K562 (cell line): ENCODE measurements around the gene AKT1. TPM values are rescaled to one million over a fixed set of nuclear protein-coding genes. Genes with fewer than 3 reads are reported as not detected.

Experiments
- ATAC-seq: fragments of 200-7000 bp; cut with Tn5 transposase; 3 replicates; pipeline ENCODE4 v1.9.1; 2020; ENCODE audit warnings: moderate library complexity
- BruUV-seq: library from RNA; stranded (reverse); fragments of 400-500 nt; replicated peaks from 2 replicates; lab custom pipeline; 2021; lab: Mats Ljungman, UMichigan
- CTCF ChIA-PET: fragments of 300-600 bp; formaldehyde crosslinking; extraction: SDS; loops from one replicate; lab custom pipeline; 2021; ENCODE audit warnings: low intra/inter-chr PET ratio; lab: Yijun Ruan, JAX
- POLR2A ChIA-PET: fragments of 300-600, 350-650 bp; sonication (Branson Sonifier 250); formaldehyde crosslinking; extraction: SDS; loops from one replicate; lab custom pipeline; 2021; ENCODE audit warnings: antibody characterized with exemption, inconsistent platforms; lab: Yijun Ruan, JAX
- DNase-seq, 4 experiments: peaks; one replicate each; pipeline versions ENCODE4 v3.0.0 to v3.0.0-alpha.2; 2011 to 2018; ENCODE audit warnings: low spot score in 3 of 4, mixed read lengths in 3 of 4; ENCODE audit errors: extremely low read depth in 1 of 4
- FAIRE-seq: peaks from 2 replicates; lab custom pipeline; 2011; peaks lifted over from hg19 to GRCh38; lab: Jason Lieb, UNC
- H2AFZ ChIP-seq: 2 replicates; pipeline ENCODE4 v1.6.0; 2011; ENCODE audit warnings: low read depth, low read length, control low read depth, inconsistent platforms
- H3K27ac ChIP-seq: fragments of 200-600 bp; 3 replicates; pipeline ENCODE4 v1.8.0; 2011; ENCODE audit warnings: low read depth, mild to moderate bottlenecking, control low read depth, inconsistent platforms, low read length, moderate library complexity, mixed read lengths; ENCODE audit errors: extremely low read depth
- H3K27me3 ChIP-seq, 2 experiments: fragments of 300-600 bp in 1 of 2; 2 replicates in 1 of 2; 3 replicates in 1 of 2; pipeline versions ENCODE4 v1.6.0 to v1.8.0; 2011; ENCODE audit warnings: inconsistent platforms in 2 of 2, low read length in 2 of 2, mild to moderate bottlenecking in 1 of 2, mixed read lengths in 1 of 2, moderate library complexity in 1 of 2; ENCODE audit not compliant: control insufficient read depth in 2 of 2, insufficient read depth in 2 of 2
- H3K36me3 ChIP-seq: fragments of 300-600 bp; 3 replicates; pipeline ENCODE4 v1.8.0; 2011; ENCODE audit warnings: mild to moderate bottlenecking, low read length, inconsistent platforms; ENCODE audit not compliant: control insufficient read depth, insufficient read depth
- H3K4me1 ChIP-seq, 2 experiments: fragments of 200-600 bp in 1 of 2; replicated peaks in 1 of 2; 2 replicates in 1 of 2; 3 replicates in 1 of 2; pipeline versions ENCODE4 v1.5.1 to v1.8.0; 2011; ENCODE audit warnings: inconsistent platforms in 2 of 2, low read length in 2 of 2, mild to moderate bottlenecking in 1 of 2, mixed read lengths in 1 of 2, moderate library complexity in 1 of 2; ENCODE audit not compliant: control insufficient read depth in 2 of 2, insufficient read depth in 2 of 2
- H3K4me2 ChIP-seq: 2 replicates; pipeline ENCODE4 v1.6.1; 2011; ENCODE audit warnings: low read length, control low read depth, inconsistent platforms, mixed read lengths; ENCODE audit not compliant: insufficient read depth
- H3K4me3 ChIP-seq: fragments of 200-600 bp; sonication (generic), shearing (Covaris generic); 2 replicates; pipeline ENCODE4 v1.5.1; 2016; ENCODE audit warnings: control low read depth, inconsistent platforms
- H3K79me2 ChIP-seq: fragments of 200-600 bp; 3 replicates; pipeline ENCODE4 v1.8.0; 2011; ENCODE audit warnings: low read length, inconsistent platforms; ENCODE audit not compliant: control insufficient read depth, insufficient read depth
- H3K9ac ChIP-seq, 2 experiments: 2 replicates each; pipeline versions ENCODE4 v1.6.0 to v1.6.1; 2011; ENCODE audit warnings: low read depth in 2 of 2, low read length in 2 of 2, control low read depth in 1 of 2, inconsistent platforms in 1 of 2, mild to moderate bottlenecking in 1 of 2, mixed read lengths in 1 of 2; ENCODE audit not compliant: insufficient read depth in 1 of 2
- H3K9me1 ChIP-seq: one replicate; pipeline ENCODE4 v1.6.0; 2011; ENCODE audit warnings: inconsistent platforms, mild to moderate bottlenecking, low read length, moderate library complexity; ENCODE audit not compliant: control insufficient read depth, insufficient read depth
- H3K9me3 ChIP-seq: replicated peaks from 2 replicates; pipeline ENCODE4 v1.5.1; 2011; ENCODE audit warnings: low read depth, low read length, inconsistent platforms; ENCODE audit not compliant: control insufficient read depth, insufficient read depth
- H4K20me1 ChIP-seq: replicated peaks from 2 replicates; pipeline ENCODE4 v1.6.1; 2011; ENCODE audit warnings: low read length, inconsistent platforms, mixed read lengths; ENCODE audit not compliant: control insufficient read depth, insufficient read depth
- CBFB ChIP-seq: sonication (generic); formaldehyde crosslinking; IDR thresholded peaks from 2 replicates; pipeline ENCODE4 v1.4.0; 2020; ENCODE audit warnings: mild to moderate bottlenecking, missing genetic modification reagents
- FOXM1 ChIP-seq, 2 experiments: fragments of 450-650 bp in 1 of 2; sonication (generic) in 1 of 2; formaldehyde crosslinking in 1 of 2; IDR thresholded peaks; 2 replicates each; pipeline versions ENCODE4 v1.6.1 to v1.9.0; 2017 to 2022; ENCODE audit warnings: low read depth in 2 of 2, mild to moderate bottlenecking in 2 of 2, missing genetic modification reagents in 1 of 2, moderate library complexity in 1 of 2
- PCBP1 ChIP-seq: fragments of 200-400 bp; formaldehyde crosslinking; IDR thresholded peaks from 2 replicates; pipeline ENCODE4 v1.6.1; 2018; ENCODE audit warnings: mild to moderate bottlenecking, low read depth, low read length; ENCODE audit not compliant: poor library complexity, severe bottlenecking
- ZNF764 ChIP-seq: fragments of 250-450 bp; sonication (Bioruptor Pico); IDR thresholded peaks from 2 replicates; pipeline ENCODE4 v1.4.0; 2020; ENCODE audit warnings: low read depth, mild to moderate bottlenecking, moderate library complexity
- WGBS: fragments of 100-300 bp; shearing (Covaris generic); methylation state at CpG from one replicate; pipeline ENCODE4 v1.1.6; 2016; ENCODE audit warnings: low coverage, mixed read lengths; ENCODE audit not compliant: insufficient coverage; ENCODE audit errors: missing lambda C conversion rate; 5-methylcytosine and 5-hydroxymethylcytosine counted together
- in situ Hi-C: fragments of 300-500 bp; cut with MboI; formaldehyde crosslinking; loops from 4 replicates; pipeline ENCODE4 v1.15.0; 2018; ENCODE audit warnings: inconsistent platforms, mixed read lengths
- intact Hi-C: fragments of 100-400 bp; cut with micrococcal nuclease; formaldehyde crosslinking; loops from 2 replicates; pipeline ENCODE4 v1.14.2; 2022
- polyA plus RNA-seq, 8 experiments: library from polyadenylated mRNA; depleted of rRNA in 4 of 8; stranded (reverse) in 5 of 8; unstranded in 3 of 8; fragments of >200 nt; fragmentation: Nextera tagmentation in 2 of 8; fragmentation: Illumina TruSeq in 1 of 8; extraction: Ambion mirVana in 2 of 8; extraction: Trizol in 1 of 8; gene quantifications; 2 replicates each; pipeline versions ENCODE4 v1.2.1 to v1.2.3, GENCODE V29; 2011 to 2014; ENCODE audit warnings: inconsistent platforms in 1 of 8, missing spikeins in 1 of 8
- total RNA-seq, 7 experiments: library from RNA; depleted of rRNA in 6 of 7; stranded (reverse); fragments of >200 nt in 6 of 7; fragmentation: Illumina TruSeq in 2 of 7; extraction: Trizol in 2 of 7; gene quantifications; 2 replicates each; pipeline versions ENCODE4 v1.2.1 to v1.2.3, GENCODE V29; 2011 to 2021; ENCODE audit warnings: low replicate concordance in 1 of 7

AKT1 gene
- total and polyA plus RNA-seq, 9 of the 15 experiments (the other 6 are each of a cell fraction or from before 2014, with no cell fraction given), result 0.49 to 132 (median 75.1) TPM

GRCh38 chr14:104723651-104724406 is 71.7 kb downstream of the AKT1 start, which contains the start of gene ADSS1 (continued):
- TF ChIP-seq ZNF764 (CRISPR knock-in tag), result no peak
- TF ChIP-seq, all 486 proteins: peak for 49

DNA sequence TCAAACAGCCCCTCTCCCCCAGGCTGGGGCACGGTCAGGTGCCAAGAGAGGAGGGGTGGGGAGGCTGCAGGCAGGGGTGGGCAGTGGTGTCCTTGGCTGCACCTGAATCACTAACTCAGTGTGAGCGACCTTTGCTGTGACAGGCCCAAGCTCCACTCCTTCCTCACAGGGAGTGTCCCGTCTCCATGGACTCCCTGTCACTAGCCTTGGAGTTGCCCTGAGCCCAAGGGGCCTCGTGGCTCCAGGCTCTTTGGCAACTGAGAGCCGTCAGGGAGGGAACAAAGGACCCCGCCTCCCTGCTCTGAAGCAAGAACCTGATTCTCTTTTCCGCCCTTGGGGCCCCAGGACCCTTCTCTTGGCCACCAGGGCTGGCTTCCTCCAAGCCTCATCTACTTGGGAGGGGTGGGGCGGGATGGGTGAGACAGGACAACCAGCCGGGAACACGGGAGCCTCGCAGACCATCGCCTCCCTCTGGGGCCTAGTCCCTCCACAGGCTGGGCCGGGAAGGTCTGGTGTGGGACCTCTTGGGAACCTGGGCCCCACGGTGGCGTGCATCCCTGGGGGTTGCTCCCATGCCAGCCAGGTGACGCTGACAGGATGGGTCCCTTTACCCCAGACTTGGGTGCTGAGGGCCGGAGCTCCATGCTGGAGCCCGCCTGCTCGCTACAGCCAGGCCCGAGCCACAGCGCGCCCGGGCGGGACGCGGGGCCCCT is 72.5 kb downstream of the AKT1 start:
- CTCF ChIA-PET, result no interaction called here
- peak overlapping the region; percentile 66 for H3K4me3 ChIP-seq
- 14% methylated on average over 13 of the region's 26 CpGs for WGBS
- POLR2A ChIA-PET, result no interaction called here
- ATAC-seq (no peak), FAIRE-seq (no peak), DNase-seq (peak in 1 of 4 experiments; percentile 11)
- peak overlapping the region in 1 of 2 experiments; percentile 89; a peak in 2 of 4 replicates for H3K9ac ChIP-seq
- no peaks in the 10 kb centered on the region for H3K9me3 ChIP-seq
- no peaks in the 10 kb centered on the region for H3K9me1 ChIP-seq
- 0 out of 2 replicates have a peak overlapping the region, but pooled peaks have one; percentile 40 for H2AFZ ChIP-seq
- TF ChIP-seq FOXM1 (IDR thresholded peaks at IDR 0.05; ENCODE audit: low read depth), result no peak
- no peak for TF ChIP-seq FOXM1 (CRISPR knock-in tag; IDR thresholded peaks at IDR 0.05; ENCODE audit: low read depth)
- 0 out of 2 replicates have a peak, but pooled peaks have one; percentile 20 for TF ChIP-seq CBFB (CRISPR knock-in tag)
- TF ChIP-seq PCBP1, result peak; percentile 15
- H3K27ac ChIP-seq, result no peak overlapping the region
- no peaks in the 10 kb centered on the region for H3K36me3 ChIP-seq
- peaks cover 7 to 66% of the 10 kb centered on the region in 2 experiments; a peak in 3 of 5 replicates for H3K4me1 ChIP-seq
- H3K4me2 ChIP-seq, result 0 out of 2 replicates have a peak overlapping the region, but pooled peaks have one; percentile 89
- no peaks in the 10 kb centered on the region for H3K27me3 ChIP-seq
- in situ Hi-C loops, result no loop called here
- intact Hi-C loops, result no loop called here
- BruUV-seq, result no TSS peak
- H3K79me2 ChIP-seq, result peaks cover 13% of the 10 kb centered on the region
- no peaks in the 10 kb centered on the region for H4K20me1 ChIP-seq
